IMR-90 (cell line): ENCODE measurements around the gene COL12A1. TPM values are rescaled to one million over a fixed set of nuclear protein-coding genes. Genes with fewer than 3 reads are reported as not detected.

Experiments used
- ATAC-seq: fragments of 200-7000 bp; cut with Tn5 transposase; 2 replicates; pipeline ENCODE4 v1.9.1; 2020; ENCODE audit warnings: low read depth, mild to moderate bottlenecking, moderate library complexity
- BruUV-seq: library from RNA; stranded (reverse); fragments of 400-500 nt; replicated peaks from 2 replicates; lab custom pipeline; 2021; lab: Mats Ljungman, UMichigan
- CTCF ChIA-PET: fragments of 300-600 bp; formaldehyde crosslinking; extraction: SDS; loops from one replicate; lab custom pipeline; 2021; ENCODE audit warnings: antibody characterized with exemption; lab: Yijun Ruan, JAX
- POLR2A ChIA-PET: fragments of 300-600 bp; sonication (Branson Sonifier 250); formaldehyde crosslinking; loops from one replicate; lab custom pipeline; 2022; ENCODE audit warnings: antibody characterized with exemption; ENCODE audit not compliant: unreplicated experiment; lab: Charles Lee
- DNase-seq: peaks from one replicate; pipeline ENCODE4 v3.0.0; 2013
- H2AFZ ChIP-seq: replicated peaks from 2 replicates; pipeline ENCODE3; 2013; ENCODE audit warnings: low read length, mild to moderate bottlenecking; ENCODE audit not compliant: poor library complexity
- H2AK5ac ChIP-seq: 2 replicates; pipeline ENCODE4 v1.6.1; 2013; ENCODE audit warnings: low read depth, low read length, inconsistent platforms
- H2AK9ac ChIP-seq: replicated peaks from 2 replicates; pipeline ENCODE3; 2013; ENCODE audit warnings: mild to moderate bottlenecking, low read depth, low read length, moderate library complexity; ENCODE audit not compliant: poor library complexity
- H2BK120ac ChIP-seq: 2 replicates; pipeline ENCODE4 v1.6.1; 2013; ENCODE audit warnings: low read depth, low read length, inconsistent platforms
- H2BK15ac ChIP-seq: 3 replicates; pipeline ENCODE4 v1.6.1; 2013; ENCODE audit warnings: low read depth, low read length, inconsistent platforms
- H2BK20ac ChIP-seq: 2 replicates; pipeline ENCODE4 v1.6.1; 2013; ENCODE audit warnings: low read depth, mild to moderate bottlenecking, inconsistent platforms, low read length, moderate library complexity
- H2BK5ac ChIP-seq: 2 replicates; pipeline ENCODE4 v1.6.1; 2013; ENCODE audit warnings: mild to moderate bottlenecking, low read depth, low read length, inconsistent platforms; ENCODE audit not compliant: poor library complexity, severe bottlenecking
- H3K14ac ChIP-seq: replicated peaks from 2 replicates; pipeline ENCODE4 v1.6.1; 2013; ENCODE audit warnings: low read depth, low read length, inconsistent platforms
- H3K18ac ChIP-seq: 2 replicates; pipeline ENCODE4 v1.6.1; 2013; ENCODE audit warnings: low read depth, low read length, control low read depth
- H3K23ac ChIP-seq: 2 replicates; pipeline ENCODE4 v1.6.1; 2013; ENCODE audit warnings: low read depth, low read length, inconsistent platforms
- H3K27ac ChIP-seq: 2 replicates; pipeline ENCODE4 v1.5.1; 2013; ENCODE audit warnings: mild to moderate bottlenecking, control low read depth, low read length; ENCODE audit not compliant: insufficient read depth
- H3K27me3 ChIP-seq: 2 replicates; pipeline ENCODE4 v1.6.1; 2013; ENCODE audit warnings: low read length; ENCODE audit not compliant: control insufficient read depth, insufficient read depth
- H3K36me3 ChIP-seq: 2 replicates; pipeline ENCODE4 v1.6.1; 2013; ENCODE audit warnings: low read length, mixed read lengths; ENCODE audit not compliant: control insufficient read depth, insufficient read depth
- H3K4ac ChIP-seq: 2 replicates; pipeline ENCODE4 v1.6.1; 2013; ENCODE audit warnings: low read depth, low read length, inconsistent platforms
- H3K4me1 ChIP-seq: 2 replicates; pipeline ENCODE4 v1.6.1; 2013; ENCODE audit warnings: low read length, mixed read lengths; ENCODE audit not compliant: control insufficient read depth, insufficient read depth
- H3K4me2 ChIP-seq: 2 replicates; pipeline ENCODE4 v1.6.1; 2013; ENCODE audit warnings: low read depth, mild to moderate bottlenecking, control low read depth, low read length, moderate library complexity
- H3K4me3 ChIP-seq: 2 replicates; pipeline ENCODE4 v1.5.1; 2013; ENCODE audit warnings: low read depth, mild to moderate bottlenecking, control low read depth, low read length, moderate library complexity; ENCODE audit not compliant: insufficient read depth
- H3K56ac ChIP-seq: 2 replicates; pipeline ENCODE4 v1.6.1; 2013; ENCODE audit warnings: low read length, inconsistent platforms; ENCODE audit not compliant: insufficient read depth; ENCODE audit errors: extremely low read depth
- H3K79me1 ChIP-seq, 2 experiments: 2 replicates each; pipeline ENCODE4 v1.6.1; 2013; ENCODE audit warnings: low read length in 2 of 2, inconsistent platforms in 1 of 2, low read depth in 1 of 2
- H3K9ac ChIP-seq: 2 replicates; pipeline ENCODE4 v1.6.1; 2013; ENCODE audit warnings: low read depth, low read length, control low read depth
- H3K9me1 ChIP-seq: 2 replicates; pipeline ENCODE4 v1.6.1; 2013; ENCODE audit warnings: low read length, inconsistent platforms; ENCODE audit not compliant: insufficient read depth
- H3K9me3 ChIP-seq: 2 replicates; pipeline ENCODE4 v1.6.1; 2013; ENCODE audit warnings: low read length; ENCODE audit not compliant: control insufficient read depth, insufficient read depth
- H4K20me1 ChIP-seq: 2 replicates; pipeline ENCODE4 v1.6.1; 2013; ENCODE audit warnings: low read length, inconsistent platforms; ENCODE audit not compliant: insufficient read depth
- H4K5ac ChIP-seq: 2 replicates; pipeline ENCODE4 v1.6.1; 2013; ENCODE audit warnings: mild to moderate bottlenecking, low read depth, low read length, control low read depth
- H4K8ac ChIP-seq, 2 experiments: 2 replicates each; pipeline ENCODE4 v1.6.1; 2013; ENCODE audit warnings: low read depth in 2 of 2, low read length in 2 of 2, control low read depth in 1 of 2, inconsistent platforms in 1 of 2
- H4K91ac ChIP-seq: 2 replicates; pipeline ENCODE4 v1.6.1; 2013; ENCODE audit warnings: low read depth, low read length, inconsistent platforms; ENCODE audit not compliant: insufficient read depth
- BHLHE40 ChIP-seq: fragments of 150-350 bp; IDR thresholded peaks from 2 replicates; pipeline ENCODE4 v1.6.1; 2016; ENCODE audit warnings: mild to moderate bottlenecking, low read depth, low read length
- CEBPB ChIP-seq: IDR thresholded peaks from 2 replicates; pipeline ENCODE4 v1.6.1; 2012; ENCODE audit warnings: low read depth, low read length, improper control_type of control experiment
- CHD1 ChIP-seq: IDR thresholded peaks from 2 replicates; pipeline ENCODE4 v1.6.1; 2012; ENCODE audit warnings: low read depth, low read length, improper control_type of control experiment
- FOS ChIP-seq: fragments of 150-350 bp; IDR thresholded peaks from 2 replicates; pipeline ENCODE4 v1.6.1; 2016; ENCODE audit warnings: low read depth, low read length
- MAFK ChIP-seq: IDR thresholded peaks from 2 replicates; pipeline ENCODE4 v1.6.1; 2012; ENCODE audit warnings: low read depth, low read length, improper control_type of control experiment
- MXI1 ChIP-seq: IDR thresholded peaks from 2 replicates; pipeline ENCODE4 v1.6.1; 2012; ENCODE audit warnings: low read depth, mild to moderate bottlenecking, low read length, moderate library complexity, borderline replicate concordance
- RAD21 ChIP-seq: IDR thresholded peaks from 2 replicates; pipeline ENCODE4 v1.6.1; 2012; ENCODE audit warnings: low read length, improper control_type of control experiment
- SMC3 ChIP-seq: fragments of 150-350 bp; IDR thresholded peaks from 2 replicates; pipeline ENCODE4 v1.6.1; 2016; ENCODE audit warnings: low read depth, mild to moderate bottlenecking, antibody characterized with exemption, low read length, moderate library complexity
- WGBS, 2 experiments: methylation state at CpG; one replicate each; pipeline versions ENCODE4 v1.1.5 to v1.1.7; 2013; ENCODE audit warnings: missing lambda C conversion rate in 2 of 2; ENCODE audit not compliant: insufficient read length in 1 of 2; ENCODE audit errors: extremely low coverage in 2 of 2; 5-methylcytosine and 5-hydroxymethylcytosine counted together
- dilution Hi-C: fragments of 300-500 bp; cut with HindIII; formaldehyde crosslinking; loops from one replicate; pipeline ENCODE4 v1.14.3; 2018; ENCODE audit warnings: low sequenced_read_pairs; ENCODE audit not compliant: unreplicated experiment
- in situ Hi-C: fragments of 300-500 bp; cut with MboI; formaldehyde crosslinking; loops from 3 replicates; pipeline ENCODE4 v1.14.3; 2019; ENCODE audit warnings: low sequenced_read_pairs, inconsistent platforms, mixed read lengths
- intact Hi-C: fragments of 100-400 bp; cut with micrococcal nuclease; formaldehyde crosslinking; loops from 2 replicates; pipeline ENCODE4 v1.10.0; 2022
- polyA plus RNA-seq, 3 experiments: library from polyadenylated mRNA; depleted of rRNA; stranded (reverse); fragments of >200 nt; gene quantifications; 2 replicates each; pipeline ENCODE4 v1.2.3, GENCODE V29; 2012; ENCODE audit warnings: low replicate concordance in 1 of 3
- total RNA-seq: library from RNA; depleted of rRNA; stranded (reverse); fragments of >200 nt; gene quantifications from 2 replicates; pipeline ENCODE4 v1.2.3, GENCODE V29; 2012
- TF ChIP-seq, protein P1 (sequence below): conservative IDR thresholded peaks from 2 replicates; pipeline ENCODE4 v1.5.1; 2012; ENCODE audit warnings: mild to moderate bottlenecking, low read depth, low read length, improper control_type of control experiment

Gene COL12A1
- total and polyA plus RNA-seq, 2 of the 4 experiments (the other 2 are of a cell fraction) = 350 to 452 TPM

DNA sequence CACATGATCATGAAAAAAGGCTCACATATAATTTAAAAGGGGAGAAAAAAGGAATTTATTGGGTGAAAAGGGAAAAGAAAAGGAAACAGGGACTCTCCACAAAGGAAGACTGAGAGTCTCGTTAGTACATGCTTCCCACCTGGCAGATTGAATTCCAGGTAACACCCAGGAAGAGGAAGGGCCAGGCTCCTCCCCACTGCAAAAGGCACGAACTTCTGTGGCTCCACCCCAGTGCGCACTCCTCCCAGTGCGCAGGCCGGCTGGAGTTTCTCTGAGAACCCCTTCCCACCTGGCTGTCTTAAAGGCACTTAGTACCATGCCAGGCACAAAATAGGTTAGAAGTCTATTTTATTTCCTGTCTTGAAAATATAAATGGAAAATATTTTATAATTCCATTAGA, 129.8 kb downstream of the COL12A1 start:
- Histone ChIP-seq H3K18ac (no peak overlapping the region), H2AFZ (no peak overlapping the region), H4K91ac (no peak overlapping the region), H2BK15ac (no peak overlapping the region), H3K23ac (no peak overlapping the region), H3K14ac (no peak overlapping the region), H2BK5ac (no peak overlapping the region), H3K4me2 (no peak overlapping the region), H3K9me3 (no peaks in the 10 kb centered on the region), H4K8ac (no peak overlapping the region), H3K36me3 (peaks cover 2% of the 10 kb centered on the region), H2BK120ac (no peak overlapping the region), H3K4ac (no peak overlapping the region), H4K20me1 (no peaks in the 10 kb centered on the region), H3K27ac (no peak overlapping the region), H3K56ac (no peak overlapping the region), H3K79me1 (0 out of 4 replicates have a peak, but pooled peaks cover 0 to 3% of the 10 kb centered on the region in 2 experiments), H3K27me3 (no peaks in the 10 kb centered on the region), H2AK9ac (no peak overlapping the region), H3K4me3 (no peak overlapping the region), H4K5ac (no peak overlapping the region), H3K9me1 (0 out of 2 replicates have a peak, but pooled peaks cover 3% of the 10 kb centered on the region), H3K9ac (no peak overlapping the region), H3K4me1 (no peaks in the 10 kb centered on the region), H2AK5ac (no peak overlapping the region), H2BK20ac (no peak overlapping the region)
- in situ Hi-C loops = no loop called here
- CTCF ChIA-PET = no interaction called here
- DNase-seq = no peak
- dilution Hi-C loops = no loop called here
- no TSS peak for BruUV-seq
- TF ChIP-seq CHD1 (no peak), MAFK (no peak), SMC3 (no peak), RAD21 (no peak), FOS (no peak), BHLHE40 (no peak), MXI1 (no peak), CEBPB (no peak)
- TF ChIP-seq, protein P1, sequence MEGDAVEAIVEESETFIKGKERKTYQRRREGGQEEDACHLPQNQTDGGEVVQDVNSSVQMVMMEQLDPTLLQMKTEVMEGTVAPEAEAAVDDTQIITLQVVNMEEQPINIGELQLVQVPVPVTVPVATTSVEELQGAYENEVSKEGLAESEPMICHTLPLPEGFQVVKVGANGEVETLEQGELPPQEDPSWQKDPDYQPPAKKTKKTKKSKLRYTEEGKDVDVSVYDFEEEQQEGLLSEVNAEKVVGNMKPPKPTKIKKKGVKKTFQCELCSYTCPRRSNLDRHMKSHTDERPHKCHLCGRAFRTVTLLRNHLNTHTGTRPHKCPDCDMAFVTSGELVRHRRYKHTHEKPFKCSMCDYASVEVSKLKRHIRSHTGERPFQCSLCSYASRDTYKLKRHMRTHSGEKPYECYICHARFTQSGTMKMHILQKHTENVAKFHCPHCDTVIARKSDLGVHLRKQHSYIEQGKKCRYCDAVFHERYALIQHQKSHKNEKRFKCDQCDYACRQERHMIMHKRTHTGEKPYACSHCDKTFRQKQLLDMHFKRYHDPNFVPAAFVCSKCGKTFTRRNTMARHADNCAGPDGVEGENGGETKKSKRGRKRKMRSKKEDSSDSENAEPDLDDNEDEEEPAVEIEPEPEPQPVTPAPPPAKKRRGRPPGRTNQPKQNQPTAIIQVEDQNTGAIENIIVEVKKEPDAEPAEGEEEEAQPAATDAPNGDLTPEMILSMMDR = no peak
- POLR2A ChIA-PET = no interaction called here
- 100% methylated on average over 2 of the region's 5 CpGs; no CpG with 5 or more reads in 1 of the 2 experiments for WGBS, 2 experiments
- ATAC-seq = no peak
- intact Hi-C loops = no loop called here
